HEK293 (cell line): Measurements from ENCODE around the gene PIGN.

ENCODE experiments used
- ZNF544 ChIP-seq: fragments of 450-650 bp; formaldehyde crosslinking; IDR thresholded peaks from 2 replicates; pipeline ENCODE4 v1.5.0; 2017; ENCODE audit warnings: missing biosample characterization, missing genetic modification characterization
- ZNF701 ChIP-seq: fragments of 450-650 bp; formaldehyde crosslinking; IDR thresholded peaks from 2 replicates; pipeline ENCODE4 v1.5.1; 2016; ENCODE audit warnings: missing biosample characterization, missing genetic modification characterization
- TF ChIP-seq, protein P1 (sequence below): fragments of 450-650 bp; formaldehyde crosslinking; IDR thresholded peaks from 2 replicates; pipeline ENCODE4 v1.5.1; 2016; ENCODE audit warnings: missing biosample characterization, missing genetic modification characterization

DNA sequence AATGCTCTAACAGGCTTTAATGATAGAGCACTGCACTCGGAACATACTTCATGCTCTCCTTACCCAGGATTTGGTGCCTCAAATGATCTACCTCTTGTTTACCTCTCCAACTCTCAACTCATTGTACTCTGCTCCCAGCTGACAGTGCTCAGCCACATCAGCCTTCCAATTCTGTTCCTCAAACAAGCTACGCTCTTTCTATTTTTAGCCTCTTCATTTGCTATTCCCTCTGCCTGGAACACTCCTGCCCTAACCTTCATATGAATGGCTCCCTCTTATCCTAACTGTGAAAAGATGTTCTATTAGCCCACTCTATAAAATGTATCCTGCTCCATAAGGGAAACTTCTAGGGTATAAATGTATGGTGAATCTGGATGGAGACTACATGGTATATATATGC lies 42.5 kb downstream of the PIGN start:
- TF ChIP-seq ZNF544 (tag by site-specific recombination) (no peak), ZNF701 (tag by site-specific recombination) (no peak)
- TF ChIP-seq, protein P1, sequence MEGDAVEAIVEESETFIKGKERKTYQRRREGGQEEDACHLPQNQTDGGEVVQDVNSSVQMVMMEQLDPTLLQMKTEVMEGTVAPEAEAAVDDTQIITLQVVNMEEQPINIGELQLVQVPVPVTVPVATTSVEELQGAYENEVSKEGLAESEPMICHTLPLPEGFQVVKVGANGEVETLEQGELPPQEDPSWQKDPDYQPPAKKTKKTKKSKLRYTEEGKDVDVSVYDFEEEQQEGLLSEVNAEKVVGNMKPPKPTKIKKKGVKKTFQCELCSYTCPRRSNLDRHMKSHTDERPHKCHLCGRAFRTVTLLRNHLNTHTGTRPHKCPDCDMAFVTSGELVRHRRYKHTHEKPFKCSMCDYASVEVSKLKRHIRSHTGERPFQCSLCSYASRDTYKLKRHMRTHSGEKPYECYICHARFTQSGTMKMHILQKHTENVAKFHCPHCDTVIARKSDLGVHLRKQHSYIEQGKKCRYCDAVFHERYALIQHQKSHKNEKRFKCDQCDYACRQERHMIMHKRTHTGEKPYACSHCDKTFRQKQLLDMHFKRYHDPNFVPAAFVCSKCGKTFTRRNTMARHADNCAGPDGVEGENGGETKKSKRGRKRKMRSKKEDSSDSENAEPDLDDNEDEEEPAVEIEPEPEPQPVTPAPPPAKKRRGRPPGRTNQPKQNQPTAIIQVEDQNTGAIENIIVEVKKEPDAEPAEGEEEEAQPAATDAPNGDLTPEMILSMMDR (tag by site-specific recombination), result no peak
